Measurements from ENCODE around the gene CIPC. TPM values are rescaled to one million over a fixed set of nuclear protein-coding genes. Genes with fewer than 3 reads are reported as not detected.

The CIPC gene
- total RNA-seq, 1 donor from 2014 or later = 45.9 TPM

DNA sequence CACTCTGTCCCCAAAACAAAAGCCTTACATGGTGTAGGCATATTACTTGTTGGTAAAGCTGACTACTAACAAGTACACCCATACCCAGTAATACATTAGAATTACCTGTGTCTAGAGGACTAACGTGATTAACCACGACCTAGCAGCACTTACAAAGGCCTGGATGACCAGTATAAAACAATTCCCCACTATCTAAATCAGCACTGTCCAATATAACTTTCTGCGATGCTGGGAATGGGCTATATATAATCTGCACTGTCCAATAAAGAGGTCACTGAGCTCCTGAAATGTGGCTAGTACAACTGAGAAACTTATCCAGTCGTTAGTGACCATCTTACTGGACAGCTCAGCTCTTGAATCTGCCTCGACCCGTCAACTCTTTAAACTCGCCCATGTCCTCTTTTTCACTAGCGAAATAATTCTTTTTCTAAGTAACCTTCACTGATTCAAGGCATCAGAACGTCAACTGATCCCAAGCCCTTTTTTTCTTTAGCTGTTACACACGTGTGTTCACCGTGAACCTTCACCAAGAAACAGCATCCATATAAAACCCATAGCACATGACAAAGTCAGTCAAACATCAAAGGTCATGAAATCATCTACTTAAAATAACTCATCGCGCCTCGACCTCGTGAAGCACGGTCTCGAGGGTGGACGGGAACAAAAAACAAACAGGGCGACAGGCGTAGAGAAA, 905 bp upstream of the CIPC start:
- no peak for DNase-seq (ENCODE audit: low spot score)
- intact Hi-C loops (cut with DNase I) = loop anchor here (2.0 kb wide), 1 partner anchor 20 kb away; no protein-coding TSS in a partner anchor

GRCh38 chr14:77098529-77099353, 683 bp downstream of the CIPC start:
- intact Hi-C loops (cut with DNase I) = loop anchor here (2.0 kb wide), 2 partner anchors 66 to 222 kb away; partner anchors contain the start of genes GSTZ1 and POMT2
- peak; percentile 88 for DNase-seq (ENCODE audit: low spot score)

GRCh38 chr14:77099425-77100167, 1.5 kb downstream of the CIPC start:
- no peak for DNase-seq (ENCODE audit: low spot score)
- intact Hi-C loops (cut with DNase I) = loop anchor here (2.0 kb wide), 2 partner anchors 67 to 221 kb away; partner anchors contain the start of genes GSTZ1 and POMT2

GRCh38 chr14:77100961-77101360, 2.9 kb downstream of the CIPC start:
- no peak for DNase-seq (ENCODE audit: low spot score)
- intact Hi-C loops (cut with DNase I) = no loop called here

DNA sequence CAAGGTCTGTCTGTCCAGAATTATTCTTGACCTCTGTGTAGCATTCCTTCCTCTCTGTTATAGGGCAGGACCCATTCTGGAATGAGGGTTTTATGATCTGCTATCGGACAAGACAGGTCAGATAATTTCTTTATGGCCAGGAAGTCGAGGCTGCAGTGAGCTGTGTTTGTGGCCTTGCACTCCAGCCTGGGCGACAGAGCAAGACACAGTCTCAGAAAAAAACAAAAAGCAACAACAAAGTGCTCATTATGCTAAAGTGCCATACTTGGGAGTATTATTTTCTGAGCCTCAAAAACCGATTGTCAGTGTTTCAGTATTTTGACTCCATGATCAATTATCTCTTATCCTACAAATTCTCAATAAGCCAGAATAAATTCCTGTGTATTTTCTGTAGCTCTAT, 4.1 kb downstream of the CIPC start:
- intact Hi-C loops (cut with DNase I) = no loop called here
- no peak for DNase-seq (ENCODE audit: low spot score)

DNA sequence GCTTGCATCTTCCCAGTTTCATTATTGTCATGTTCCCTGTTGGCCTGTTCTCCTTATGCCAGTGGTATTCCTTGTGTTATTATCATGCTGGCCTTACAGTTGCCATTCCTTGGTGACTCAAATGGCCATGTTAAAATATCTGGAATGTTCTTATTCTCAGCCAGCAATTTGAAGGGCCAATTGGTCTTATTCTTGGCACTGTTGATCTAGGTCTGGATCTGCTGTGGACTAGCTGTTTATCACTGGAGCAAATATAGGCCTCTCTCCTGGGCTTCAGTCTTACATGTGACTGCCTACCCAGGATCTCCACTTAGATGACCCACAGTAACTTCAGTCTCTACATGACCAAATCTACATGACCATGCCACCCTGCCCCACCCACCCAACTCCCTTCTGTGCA, 5.4 kb downstream of the CIPC start:
- intact Hi-C loops (cut with DNase I) = no loop called here

GRCh38 chr14:77103951-77104350, 5.9 kb downstream of the CIPC start:
- intact Hi-C loops (cut with DNase I) = no loop called here
- no peak for DNase-seq (ENCODE audit: low spot score)

More for the DNA sequence above, 5.4 kb downstream of the CIPC start:
- DNase-seq (ENCODE audit: low spot score) = no peak

GRCh38 chr14:77104393-77104792, 6.3 kb downstream of the CIPC start:
- no peak for DNase-seq (ENCODE audit: low spot score)
- intact Hi-C loops (cut with DNase I) = no loop called here

DNA sequence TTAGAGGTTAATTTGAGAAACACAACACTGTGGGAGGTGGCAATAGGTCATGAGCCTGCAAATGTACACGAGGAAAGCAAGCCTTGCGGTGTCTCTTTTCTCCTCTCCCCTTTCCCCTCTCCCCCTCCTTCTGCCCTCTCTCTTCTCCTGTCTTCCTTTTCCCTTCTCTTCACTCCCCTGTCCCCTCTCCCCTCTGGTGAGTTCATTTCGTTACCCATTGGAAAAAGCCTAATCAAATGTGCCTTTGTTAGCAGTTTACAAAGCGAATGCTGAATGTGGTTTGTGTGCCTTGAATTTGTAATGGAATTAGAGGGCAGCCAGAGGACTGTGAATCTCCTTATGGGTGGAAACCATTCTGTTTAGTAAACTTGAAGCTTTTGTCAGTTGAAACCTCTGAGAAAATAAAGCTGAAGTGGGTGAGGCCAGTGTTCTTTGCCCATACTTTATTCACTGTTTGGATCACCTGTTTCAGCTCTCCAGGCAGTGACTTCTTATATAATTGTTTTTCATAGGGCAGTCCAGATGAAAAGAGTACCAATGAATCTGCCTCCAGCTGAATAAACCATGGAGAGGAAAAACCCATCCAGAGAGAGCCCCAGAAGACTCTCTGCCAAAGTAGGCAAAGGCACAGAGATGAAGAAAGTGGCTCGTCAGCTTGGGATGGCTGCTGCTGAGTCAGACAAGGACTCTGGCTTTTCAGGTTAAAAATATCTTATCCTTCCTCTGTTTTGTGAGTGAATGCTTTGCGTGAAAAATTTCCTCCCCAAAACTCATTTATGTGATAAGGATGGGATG, 7.3 kb downstream of the CIPC start:
- intact Hi-C loops (cut with DNase I) = no loop called here
- no peak for DNase-seq (ENCODE audit: low spot score)

DNA sequence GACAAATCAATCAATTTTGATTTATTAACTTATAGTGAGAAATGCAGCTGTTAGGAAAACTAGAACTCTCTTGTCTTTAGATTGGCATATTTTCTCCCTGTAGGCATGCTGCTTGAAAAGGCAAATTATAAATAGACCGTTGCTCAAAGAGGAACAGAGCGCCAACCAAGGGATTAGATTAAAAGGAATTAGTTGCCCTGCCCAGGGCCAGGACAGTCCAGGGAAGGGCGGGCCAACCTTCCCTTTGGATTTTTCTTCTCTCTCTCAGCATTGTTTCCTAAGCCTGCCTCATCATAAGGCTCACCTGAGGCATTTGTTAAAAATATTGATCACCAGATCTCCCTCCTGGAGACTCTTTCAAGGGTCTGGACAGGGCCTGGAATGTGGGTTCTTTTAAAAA, 8.6 kb downstream of the CIPC start:
- DNase-seq (ENCODE audit: low spot score) = no peak
- intact Hi-C loops (cut with DNase I) = no loop called here

- DNase-seq (ENCODE audit: low spot score) = no peak
- intact Hi-C loops (cut with DNase I) = no loop called here
These were observed 9.2 kb downstream of the CIPC start for GRCh38 chr14:77107228-77107627.

DNA sequence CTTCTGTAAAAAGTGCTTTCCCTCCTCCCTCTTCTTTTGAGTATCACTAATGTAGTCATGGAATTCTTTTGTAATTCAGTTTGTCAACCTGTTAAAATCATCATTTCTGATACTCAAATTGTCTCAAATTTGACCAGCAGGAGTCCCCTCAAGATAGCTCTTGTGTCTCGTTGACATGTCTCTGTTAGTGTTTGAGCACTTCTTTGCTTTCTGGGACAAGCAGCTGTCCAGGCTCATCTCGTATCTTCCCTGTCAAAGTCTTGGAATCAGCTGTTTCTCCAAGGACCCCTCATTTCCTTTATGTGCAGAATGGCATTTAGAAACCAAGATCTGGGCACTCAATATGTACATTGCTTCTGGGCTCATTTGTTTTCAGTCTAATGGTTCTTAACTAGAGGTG, 10.7 kb downstream of the CIPC start:
- no peak for DNase-seq (ENCODE audit: low spot score)
- intact Hi-C loops (cut with DNase I) = no loop called here

DNA sequence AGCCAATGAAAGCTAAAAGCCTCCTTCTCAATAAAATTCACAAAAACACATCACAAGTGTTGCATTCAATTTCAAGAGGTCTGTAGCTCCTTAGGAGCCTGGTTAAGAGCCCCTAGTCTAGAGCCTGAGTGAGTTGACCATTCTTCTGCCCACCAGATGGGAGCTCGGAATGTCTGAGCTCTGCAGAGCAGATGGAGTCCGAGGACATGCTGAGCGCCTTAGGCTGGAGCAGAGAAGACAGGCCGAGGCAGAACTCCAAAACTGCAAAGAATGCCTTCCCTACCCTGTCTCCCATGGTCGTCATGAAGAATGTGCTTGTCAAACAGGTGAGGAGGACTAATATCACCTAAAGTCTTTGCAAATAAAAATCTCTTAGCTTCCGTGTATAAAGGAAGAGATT, 11.6 kb downstream of the CIPC start:
- DNase-seq (ENCODE audit: low spot score) = no peak
- intact Hi-C loops (cut with DNase I) = no loop called here

- intact Hi-C loops (cut with DNase I) = no loop called here
- no peak for DNase-seq (ENCODE audit: low spot score)
These were observed 12.2 kb downstream of the CIPC start for GRCh38 chr14:77110286-77110685.

GRCh38 chr14:77111021-77111420, 13.0 kb downstream of the CIPC start:
- DNase-seq (ENCODE audit: low spot score) = no peak
- intact Hi-C loops (cut with DNase I) = no loop called here

DNA sequence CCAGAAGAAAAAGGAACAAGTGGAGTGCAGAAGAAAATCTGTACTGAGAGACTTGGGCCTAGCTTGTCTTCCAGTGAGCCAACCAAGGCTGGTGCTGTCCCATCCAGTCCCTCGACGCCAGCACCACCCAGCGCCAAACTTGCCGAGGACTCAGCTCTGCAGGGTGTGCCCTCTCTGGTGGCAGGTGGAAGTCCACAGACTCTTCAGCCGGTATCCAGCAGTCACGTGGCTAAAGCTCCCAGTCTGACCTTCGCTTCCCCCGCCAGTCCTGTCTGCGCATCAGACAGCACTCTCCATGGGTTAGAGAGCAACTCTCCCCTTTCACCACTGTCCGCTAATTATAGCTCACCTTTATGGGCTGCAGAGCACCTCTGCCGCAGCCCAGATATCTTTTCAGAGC, 15.6 kb downstream of the CIPC start:
- intact Hi-C loops (cut with DNase I) = no loop called here
- peak; percentile 86 for DNase-seq (ENCODE audit: low spot score)

DNA sequence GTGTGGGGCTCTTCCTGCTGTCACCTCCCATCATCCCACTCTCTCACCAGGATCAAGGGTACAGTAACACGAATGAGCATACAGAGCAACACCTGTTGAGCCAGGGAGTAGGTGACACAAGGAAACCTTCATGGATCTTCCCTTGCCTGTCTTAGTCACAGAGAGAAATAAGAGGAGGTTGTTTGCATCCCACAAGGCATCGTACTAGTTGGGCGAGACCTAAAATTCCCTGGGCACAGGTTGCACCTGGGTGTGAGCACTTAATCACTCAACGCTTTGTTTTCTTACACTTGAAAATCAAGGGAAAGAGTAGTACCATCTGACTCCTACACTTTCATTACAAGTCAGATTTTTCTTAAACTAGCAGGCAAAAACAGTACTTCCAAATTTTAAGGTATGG, 16.6 kb downstream of the CIPC start:
- DNase-seq (ENCODE audit: low spot score) = no peak

DNA sequence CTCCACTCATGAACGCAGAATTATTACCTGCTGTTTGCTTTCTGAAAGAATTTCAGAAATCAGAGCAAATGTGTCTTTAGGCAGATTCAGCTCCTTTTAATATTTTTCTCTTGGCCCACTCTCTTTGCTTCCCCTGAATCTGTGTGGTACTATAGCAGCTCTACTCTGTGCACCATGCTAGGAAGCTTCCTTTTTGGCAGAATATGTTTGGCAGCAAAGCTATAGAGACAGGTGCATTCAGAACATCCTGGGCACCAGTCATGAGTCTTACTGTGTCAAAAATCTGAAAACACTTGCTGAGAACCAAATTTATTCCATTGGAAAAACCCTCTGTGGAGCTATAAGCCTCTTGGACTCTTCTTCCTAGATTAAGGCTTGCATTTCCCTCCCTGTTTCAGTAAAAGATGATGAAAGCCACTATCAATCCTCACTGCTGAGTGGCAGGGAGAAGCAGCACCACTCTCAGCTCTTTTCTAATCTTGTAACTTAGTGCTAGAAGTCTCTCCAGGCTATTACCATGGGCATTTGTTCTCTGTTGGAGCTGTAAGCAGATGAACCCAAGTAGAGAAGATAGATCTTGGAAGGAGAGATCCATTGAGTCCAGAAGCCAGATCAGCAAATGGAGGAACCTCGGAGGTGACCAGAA, 18.2 kb downstream of the CIPC start:
- no peak for DNase-seq (ENCODE audit: low spot score)
- intact Hi-C loops (cut with DNase I) = no loop called here

More for the DNA sequence above, 16.6 kb downstream of the CIPC start:
- intact Hi-C loops (cut with DNase I) = no loop called here

GRCh38 chr14:77119851-77120250, 21.8 kb downstream of the CIPC start:
- intact Hi-C loops (cut with DNase I) = no loop called here
- no peak for DNase-seq (ENCODE audit: low spot score)
